MM.1S (cell line): ENCODE measurements around the gene CCSER2.
"Not testable (repeated sequence)": the region's sequence is repeated elsewhere in the genome, so short reads cannot be mapped to it uniquely, and the experiment has no call there.

Source experiments
- DNase-seq: peaks from one replicate; pipeline ENCODE4 v3.0.0-alpha.2; 2015
- H2AFZ ChIP-seq: fragments of 300-600 bp; sonication (generic); 2 replicates; pipeline ENCODE4 v1.6.0; 2016; ENCODE audit warnings: antibody characterized with exemption, low read length
- H3F3A ChIP-seq: fragments of 300-600 bp; sonication (generic); 2 replicates; pipeline ENCODE4 v1.6.1; 2016; ENCODE audit warnings: mild to moderate bottlenecking, antibody characterized with exemption, low read length, moderate library complexity, mixed read lengths; ENCODE audit not compliant: insufficient read depth
- H3K27ac ChIP-seq: fragments of 300-600 bp; sonication (generic); 2 replicates; pipeline ENCODE4 v1.5.1; 2016; ENCODE audit warnings: mild to moderate bottlenecking, low read length
- H3K27me3 ChIP-seq: fragments of 300-600 bp; sonication (generic); replicated peaks from 2 replicates; pipeline ENCODE4 v1.6.0; 2016; ENCODE audit warnings: low read length; ENCODE audit not compliant: insufficient read depth
- H3K36me3 ChIP-seq: fragments of 300-600 bp; sonication (generic); replicated peaks from 2 replicates; pipeline ENCODE4 v1.6.1; 2016; ENCODE audit warnings: mild to moderate bottlenecking, low read length, mixed read lengths; ENCODE audit not compliant: insufficient read depth
- H3K4me1 ChIP-seq: fragments of 300-600 bp; sonication (generic); 2 replicates; pipeline ENCODE4 v1.6.1; 2016; ENCODE audit warnings: low read length, mixed read lengths
- H3K4me2 ChIP-seq: fragments of 300-600 bp; sonication (generic); 2 replicates; pipeline ENCODE4 v1.6.0; 2016; ENCODE audit warnings: low read depth, low read length
- H3K4me3 ChIP-seq: fragments of 300-600 bp; sonication (generic); 2 replicates; pipeline ENCODE4 v1.5.1; 2016; ENCODE audit warnings: low read length, mixed read lengths
- H3K79me2 ChIP-seq: fragments of 300-600 bp; sonication (generic); 2 replicates; pipeline ENCODE4 v1.6.1; 2016; ENCODE audit warnings: mixed run types, low read length, mixed read lengths
- H3K9ac ChIP-seq: fragments of 300-600 bp; sonication (generic); 2 replicates; pipeline ENCODE4 v1.6.1; 2016; ENCODE audit warnings: low read length, mixed read lengths
- H3K9me2 ChIP-seq: fragments of 300-600 bp; sonication (generic); replicated peaks from 2 replicates; pipeline ENCODE4 v1.6.1; 2016; ENCODE audit warnings: mild to moderate bottlenecking, low read length, mixed read lengths; ENCODE audit not compliant: insufficient read depth
- H3K9me3 ChIP-seq: fragments of 300-600 bp; sonication (generic); replicated peaks from 2 replicates; pipeline ENCODE4 v1.6.1; 2016; ENCODE audit warnings: mild to moderate bottlenecking, low read length, mixed read lengths; ENCODE audit not compliant: insufficient read depth
- H4K20me1 ChIP-seq: fragments of 300-600 bp; sonication (generic); 2 replicates; pipeline ENCODE4 v1.6.1; 2016; ENCODE audit warnings: mild to moderate bottlenecking, low read length, moderate library complexity, mixed read lengths; ENCODE audit not compliant: insufficient read depth
- CTCF ChIP-seq: fragments of 300-600 bp; sonication (generic); IDR thresholded peaks from 2 replicates; pipeline ENCODE4 v1.5.1; 2016; ENCODE audit warnings: antibody characterized with exemption, low read length, mixed read lengths
- EZH2 ChIP-seq: fragments of 300-600 bp; sonication (generic); optimal IDR thresholded peaks from 2 replicates; pipeline ENCODE3; 2017; ENCODE audit warnings: low read depth, mild to moderate bottlenecking, antibody characterized with exemption, low read length, mixed read lengths
- EZH2phosphoT487 ChIP-seq: fragments of 300-600 bp; sonication (generic); IDR thresholded peaks from 2 replicates; pipeline ENCODE4 v1.6.1; 2018; ENCODE audit warnings: antibody characterized with exemption, low read length

Gene CCSER2

GRCh38 chr10:84523526-84523925, 195.1 kb downstream of the CCSER2 start:
- Histone ChIP-seq H2AFZ (no peak overlapping the region), H3K4me2 (no peak overlapping the region), H3K9ac (no peak overlapping the region), H3K79me2 (no peaks in the 10 kb centered on the region), H3K9me3 (no peaks in the 10 kb centered on the region), H3K4me1 (no peaks in the 10 kb centered on the region), H3K36me3 (no peaks in the 10 kb centered on the region), H3K27ac (no peak overlapping the region), H3K4me3 (no peak overlapping the region), H3F3A (no peaks in the 10 kb centered on the region), H3K27me3 (no peaks in the 10 kb centered on the region), H3K9me2 (no peaks in the 10 kb centered on the region), H4K20me1 (no peaks in the 10 kb centered on the region)
- TF ChIP-seq EZH2phosphoT487 (no peak), CTCF (no peak), EZH2 (no peak)
- no peak for DNase-seq

GRCh38 chr10:84524435-84524834, 196.0 kb downstream of the CCSER2 start:
- H3K9me3 ChIP-seq, result no peaks in the 10 kb centered on the region
- no peaks in the 10 kb centered on the region for H3K9me2 ChIP-seq
- no peaks in the 10 kb centered on the region for H3K36me3 ChIP-seq
- H2AFZ ChIP-seq, result no peak overlapping the region
- H3K4me1 ChIP-seq, result no peaks in the 10 kb centered on the region
- H3K27me3 ChIP-seq, result no peaks in the 10 kb centered on the region
- DNase-seq, result no peak
- no peaks in the 10 kb centered on the region for H4K20me1 ChIP-seq
- no peak overlapping the region for H3K4me3 ChIP-seq
- TF ChIP-seq CTCF (no peak), EZH2phosphoT487 (no peak), EZH2 (no peak)
- H3K79me2 ChIP-seq, result no peaks in the 10 kb centered on the region
- H3F3A ChIP-seq, result no peaks in the 10 kb centered on the region
- no peak overlapping the region for H3K4me2 ChIP-seq
- H3K27ac ChIP-seq, result no peak overlapping the region
- H3K9ac ChIP-seq, result no peak overlapping the region

- no peak overlapping the region for H3K9ac ChIP-seq
- H3K27me3 ChIP-seq, result no peaks in the 10 kb centered on the region
- DNase-seq, result no peak
- no peaks in the 10 kb centered on the region for H3K79me2 ChIP-seq
- no peaks in the 10 kb centered on the region for H3F3A ChIP-seq
- H4K20me1 ChIP-seq, result no peaks in the 10 kb centered on the region
- no peaks in the 10 kb centered on the region for H3K36me3 ChIP-seq
- H2AFZ ChIP-seq, result no peak overlapping the region
- no peaks in the 10 kb centered on the region for H3K9me3 ChIP-seq
- no peak overlapping the region for H3K27ac ChIP-seq
- H3K4me1 ChIP-seq, result no peaks in the 10 kb centered on the region
- H3K4me2 ChIP-seq, result no peak overlapping the region
- no peak for TF ChIP-seq EZH2phosphoT487
- no peak for TF ChIP-seq EZH2
- TF ChIP-seq CTCF, result no peak
- no peaks in the 10 kb centered on the region for H3K9me2 ChIP-seq
- no peak overlapping the region for H3K4me3 ChIP-seq
Observed at GRCh38 chr10:84525120-84525806, 196.9 kb downstream of the CCSER2 start.

- H3K27me3 ChIP-seq, H3K4me3 ChIP-seq, H3K4me1 ChIP-seq, H2AFZ ChIP-seq, H3K27ac ChIP-seq, H3K36me3 ChIP-seq, H3K9me2 ChIP-seq, H4K20me1 ChIP-seq, H3K4me2 ChIP-seq, H3K9ac ChIP-seq, H3K79me2 ChIP-seq, H3F3A ChIP-seq, H3K9me3 ChIP-seq, DNase-seq: not testable (repeated sequence)
Observed at GRCh38 chr10:84525807-84526182, 197.4 kb downstream of the CCSER2 start.

- not testable (repeated sequence) for H3K27ac ChIP-seq, H3K79me2 ChIP-seq, H2AFZ ChIP-seq, H3K4me3 ChIP-seq, H3K4me1 ChIP-seq, H3K9me2 ChIP-seq, H3F3A ChIP-seq, H3K9ac ChIP-seq, H3K27me3 ChIP-seq, H3K9me3 ChIP-seq, H4K20me1 ChIP-seq, H3K4me2 ChIP-seq, DNase-seq, H3K36me3 ChIP-seq
Observed at GRCh38 chr10:84527386-84527785, 199.0 kb downstream of the CCSER2 start.
